ENCODE measurements around the gene UGT1A5.

UGT1A5 gene

DNA sequence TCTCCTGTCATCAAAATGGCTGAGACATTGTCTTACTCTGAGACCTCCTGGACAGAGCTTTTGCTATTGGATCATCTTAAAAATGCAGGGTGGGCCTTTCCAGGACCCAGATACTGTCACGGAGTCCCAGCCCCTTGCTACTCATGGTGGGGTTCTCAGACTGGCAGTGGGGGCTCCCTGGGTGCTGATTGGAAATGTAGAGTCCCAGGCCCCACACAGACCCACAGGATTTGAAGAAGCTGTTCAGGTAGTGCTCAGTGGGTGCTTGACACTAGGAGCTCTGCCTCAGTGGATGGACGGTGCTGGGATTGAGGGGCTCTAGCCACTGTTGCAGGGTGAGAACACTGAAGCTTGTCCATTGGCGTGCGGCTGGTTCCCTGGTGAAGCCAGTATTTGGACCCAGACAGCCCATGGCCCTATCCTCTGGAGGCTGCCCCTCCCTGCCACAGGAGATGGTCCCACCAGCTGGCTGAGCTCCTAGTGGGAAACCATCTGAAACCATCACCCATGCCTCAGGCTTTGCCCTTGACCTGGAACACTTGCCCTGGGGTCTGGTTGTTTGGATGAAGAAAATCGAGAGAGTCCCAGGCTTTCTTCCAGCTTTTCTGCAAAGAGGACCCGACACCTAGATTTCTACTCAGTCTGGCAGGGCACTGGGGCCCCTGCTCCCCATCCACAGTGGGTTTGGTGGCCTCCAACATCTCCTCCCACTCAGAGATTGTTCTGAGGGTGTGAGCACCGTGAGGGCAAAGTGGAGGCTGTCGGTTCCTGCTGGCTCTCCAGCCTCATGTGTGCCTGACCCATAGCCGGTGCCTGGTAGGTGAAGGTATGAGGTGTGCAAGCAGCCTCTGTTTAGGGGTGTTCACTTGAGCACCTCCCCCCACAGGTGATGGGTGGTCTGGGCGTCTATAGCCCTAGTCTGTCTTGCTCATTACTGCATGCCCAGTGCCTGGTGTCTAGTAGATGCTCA lies 95.5 kb downstream of the UGT1A5 start:
- POLR2A ChIA-PET, result no interaction called here
- no peak overlapping the region for H3K4me3 ChIP-seq (ENCODE audit: low read depth, low read length)
- TF ChIP-seq, protein P1, sequence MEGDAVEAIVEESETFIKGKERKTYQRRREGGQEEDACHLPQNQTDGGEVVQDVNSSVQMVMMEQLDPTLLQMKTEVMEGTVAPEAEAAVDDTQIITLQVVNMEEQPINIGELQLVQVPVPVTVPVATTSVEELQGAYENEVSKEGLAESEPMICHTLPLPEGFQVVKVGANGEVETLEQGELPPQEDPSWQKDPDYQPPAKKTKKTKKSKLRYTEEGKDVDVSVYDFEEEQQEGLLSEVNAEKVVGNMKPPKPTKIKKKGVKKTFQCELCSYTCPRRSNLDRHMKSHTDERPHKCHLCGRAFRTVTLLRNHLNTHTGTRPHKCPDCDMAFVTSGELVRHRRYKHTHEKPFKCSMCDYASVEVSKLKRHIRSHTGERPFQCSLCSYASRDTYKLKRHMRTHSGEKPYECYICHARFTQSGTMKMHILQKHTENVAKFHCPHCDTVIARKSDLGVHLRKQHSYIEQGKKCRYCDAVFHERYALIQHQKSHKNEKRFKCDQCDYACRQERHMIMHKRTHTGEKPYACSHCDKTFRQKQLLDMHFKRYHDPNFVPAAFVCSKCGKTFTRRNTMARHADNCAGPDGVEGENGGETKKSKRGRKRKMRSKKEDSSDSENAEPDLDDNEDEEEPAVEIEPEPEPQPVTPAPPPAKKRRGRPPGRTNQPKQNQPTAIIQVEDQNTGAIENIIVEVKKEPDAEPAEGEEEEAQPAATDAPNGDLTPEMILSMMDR (IDR thresholded peaks at IDR 0.05; ENCODE audit: insufficient read depth, low read length, missing control alignments), result no peak
- CTCF ChIA-PET, result no interaction called here
- DNase-seq (ENCODE audit: low read depth, low spot score), result no peak

DNA sequence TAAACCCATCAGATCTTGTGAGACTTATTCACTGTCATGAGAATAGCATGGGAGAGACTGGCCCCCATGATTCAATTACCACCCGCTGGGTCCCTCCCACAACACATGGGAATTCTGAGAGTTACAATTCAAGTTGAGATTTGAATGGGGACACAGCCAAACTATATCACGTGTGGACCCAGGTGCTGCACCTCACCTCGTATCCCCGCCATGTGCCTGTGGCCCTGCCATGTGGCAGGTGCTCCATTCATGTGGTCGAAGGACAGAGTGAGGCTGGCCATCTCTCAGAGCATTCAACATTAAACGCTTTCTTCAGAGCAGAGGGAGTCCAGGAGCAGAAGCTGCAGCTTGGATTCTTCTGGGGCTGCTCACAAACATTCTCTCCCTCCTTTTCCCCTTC lies 97.7 kb downstream of the UGT1A5 start:
- H3K4me3 ChIP-seq (ENCODE audit: low read depth, low read length), result no peak overlapping the region
- no peak for DNase-seq (ENCODE audit: low read depth, low spot score)
- TF ChIP-seq, protein P1 (IDR thresholded peaks at IDR 0.05; ENCODE audit: insufficient read depth, low read length, missing control alignments), result no peak
- POLR2A ChIA-PET, result no interaction called here
- CTCF ChIA-PET, result no interaction called here

DNA sequence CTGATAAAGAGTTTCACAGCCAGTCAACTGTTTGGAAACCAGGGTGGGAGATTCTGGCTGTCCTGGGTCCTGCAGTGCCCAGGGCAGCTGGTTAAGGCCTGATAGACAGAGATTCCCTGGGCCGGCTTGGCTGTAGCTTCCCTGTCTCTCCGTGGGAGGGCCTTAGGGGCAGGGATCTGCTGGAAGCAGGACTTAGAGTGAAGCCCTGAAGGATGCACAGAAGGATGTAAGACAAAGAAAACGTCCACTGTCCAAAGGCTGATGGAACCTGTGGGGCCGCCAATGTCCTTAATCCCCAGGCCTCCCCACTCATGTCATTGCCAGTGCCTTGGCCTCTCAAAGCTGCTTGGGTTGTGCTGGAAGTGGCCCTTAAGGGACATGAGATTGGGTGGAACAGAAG lies 98.4 kb downstream of the UGT1A5 start:
- H3K4me3 ChIP-seq (ENCODE audit: low read depth, low read length), result no peak overlapping the region
- no peak for DNase-seq (ENCODE audit: low read depth, low spot score)
- TF ChIP-seq, protein P1 (IDR thresholded peaks at IDR 0.05; ENCODE audit: insufficient read depth, low read length, missing control alignments), result no peak
- POLR2A ChIA-PET, result no interaction called here
- CTCF ChIA-PET, result no interaction called here

DNA sequence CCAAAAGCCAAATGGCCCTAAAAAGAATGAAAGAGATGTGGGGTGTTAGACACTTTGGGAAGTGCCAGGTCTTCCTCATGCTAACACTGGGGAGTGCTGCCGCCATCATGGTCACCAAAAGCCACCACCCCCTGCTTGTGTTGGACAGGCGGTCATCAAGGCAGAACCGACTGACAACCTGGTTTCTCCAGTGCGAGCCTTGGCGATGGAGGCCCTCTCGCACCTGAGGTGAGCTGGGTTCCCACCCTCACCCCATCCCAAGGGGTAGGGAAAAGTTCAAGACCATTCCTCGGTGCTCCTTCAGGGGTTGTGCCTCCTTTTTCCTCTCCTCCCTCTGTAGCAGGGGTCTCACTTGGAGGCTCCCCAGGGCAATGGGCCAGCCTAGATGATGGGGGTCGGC lies 99.0 kb downstream of the UGT1A5 start:
- no peak overlapping the region for H3K4me3 ChIP-seq (ENCODE audit: low read depth, low read length)
- ChIA-PET CTCF (no interaction called here), POLR2A (no interaction called here)
- TF ChIP-seq, protein P1 (IDR thresholded peaks at IDR 0.05; ENCODE audit: insufficient read depth, low read length, missing control alignments), result no peak
- DNase-seq (ENCODE audit: low read depth, low spot score), result no peak

DNA sequence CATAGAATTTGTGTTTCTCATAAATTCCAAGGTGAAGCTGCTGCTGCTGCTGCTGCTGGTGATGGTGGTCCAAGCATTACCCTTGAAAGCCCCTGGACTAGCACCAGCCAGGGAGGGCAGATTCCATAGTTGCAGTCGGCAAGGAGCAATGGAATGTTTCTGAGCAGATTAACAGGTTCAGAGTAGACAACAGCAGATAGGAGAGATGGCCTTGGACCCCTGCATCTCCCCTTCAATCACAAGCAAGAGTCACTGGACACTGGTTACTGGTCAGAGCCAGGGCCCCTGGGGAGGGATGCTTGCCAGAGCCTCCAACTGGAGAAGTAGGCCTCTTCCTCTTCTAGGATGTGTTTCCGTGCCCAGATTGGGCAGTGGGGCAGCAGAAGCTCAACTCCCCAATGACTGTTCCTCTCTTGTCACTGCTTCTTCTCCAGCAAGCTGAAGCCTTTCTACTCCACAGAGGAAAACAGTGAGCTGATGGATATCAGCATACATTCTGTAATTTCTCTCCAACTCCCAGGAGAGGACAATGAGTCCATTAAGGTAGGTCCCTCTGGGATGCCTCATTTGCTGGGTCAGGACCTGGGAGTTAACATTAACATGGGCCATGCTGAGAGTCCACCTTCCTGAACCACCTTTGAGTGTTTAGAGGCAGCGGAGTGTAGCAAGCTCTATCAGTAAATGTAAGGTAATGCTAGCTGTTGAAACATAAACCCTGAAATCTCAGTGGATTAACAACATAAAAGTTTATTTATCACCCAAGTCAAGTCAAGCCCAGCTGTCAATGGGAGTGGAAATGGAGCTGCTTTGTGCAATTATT lies 100.7 kb downstream of the UGT1A5 start:
- H3K4me3 ChIP-seq (ENCODE audit: low read depth, low read length), result no peak overlapping the region
- DNase-seq (ENCODE audit: low read depth, low spot score), result no peak
- ChIA-PET CTCF (interaction anchor here (1.4 kb wide), 1 partner anchor 365 kb away, joined by 4 read pairs; no protein-coding TSS in a partner anchor), POLR2A (no interaction called here)
- TF ChIP-seq, protein P1 (IDR thresholded peaks at IDR 0.05; ENCODE audit: insufficient read depth, low read length, missing control alignments), result no peak
